Measurements from ENCODE around the gene ADGRV1.

GRCh38 chr5:90747693-90748092 is 189.1 kb downstream of the ADGRV1 start:
- TF ChIP-seq CTCF (IDR thresholded peaks at IDR 0.05): no peak
- no peak for TF ChIP-seq EP300 (IDR thresholded peaks at IDR 0.05; ENCODE audit: low read depth)
- TF ChIP-seq POLR2AphosphoS5 (IDR thresholded peaks at IDR 0.05): no peak
